NCI-H187 treated with DMSO at 0.1 percent for 48 hours (cell line): ENCODE results near the gene FAM227B.
"Not testable (repeated sequence)": the region's sequence is repeated elsewhere in the genome, so short reads cannot be mapped to it uniquely, and the experiment has no call there.

ENCODE experiments used
- DNase-seq: peaks from one replicate; lab custom pipeline; 2025; lab: John Stamatoyannopoulos, UW

Gene FAM227B

DNA sequence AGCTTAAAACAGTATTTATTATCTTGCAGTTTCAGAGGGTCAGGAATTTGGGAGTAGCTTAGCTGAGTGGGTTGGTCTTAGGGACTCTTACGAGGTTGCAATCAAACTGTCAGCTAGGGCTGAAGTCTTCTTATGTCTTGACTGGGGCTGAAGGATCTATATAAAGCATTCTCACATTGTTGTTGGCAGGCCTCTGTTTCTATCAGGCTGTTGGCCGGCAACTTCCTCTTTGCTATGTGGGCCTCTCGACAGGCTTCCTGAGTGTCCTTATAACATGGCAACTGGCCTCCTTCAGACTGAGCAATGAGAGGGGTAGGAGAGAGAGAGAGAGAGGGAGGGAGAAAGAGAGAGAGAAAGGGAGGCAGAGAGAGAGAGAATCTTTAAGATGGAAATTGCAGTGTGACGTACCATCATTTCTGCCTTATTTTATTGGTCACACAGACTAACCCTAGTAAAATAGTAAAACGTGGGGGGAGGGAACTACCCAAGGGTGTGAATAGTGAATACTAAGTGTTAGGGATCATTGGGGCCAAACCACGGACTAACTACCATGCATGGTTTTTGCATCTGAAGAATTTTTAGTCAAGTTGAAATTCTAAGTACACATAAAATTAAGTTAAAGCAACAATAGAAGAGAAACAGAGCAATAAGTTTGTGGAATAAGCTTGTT lies 181.5 kb downstream of the FAM227B start:
- DNase-seq = no peak

DNA sequence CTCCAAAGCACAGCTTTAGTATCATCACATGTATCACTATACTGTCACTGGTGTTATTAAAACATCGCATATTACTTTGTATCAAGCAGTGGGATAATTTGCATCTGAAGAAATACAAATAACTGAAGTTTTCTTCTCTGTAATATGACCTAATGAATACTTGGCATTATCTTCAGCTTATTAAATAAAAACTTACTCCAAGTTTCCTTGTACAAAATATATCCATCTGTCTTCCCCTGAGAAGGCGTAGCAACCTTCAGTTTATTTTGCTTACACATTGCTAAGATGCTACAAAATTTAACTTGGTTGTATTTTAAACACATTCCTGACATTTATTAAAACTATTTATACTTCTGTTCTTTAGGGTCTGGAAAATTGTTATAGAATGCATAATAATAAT lies 183.9 kb downstream of the FAM227B start:
- DNase-seq = no peak

DNA sequence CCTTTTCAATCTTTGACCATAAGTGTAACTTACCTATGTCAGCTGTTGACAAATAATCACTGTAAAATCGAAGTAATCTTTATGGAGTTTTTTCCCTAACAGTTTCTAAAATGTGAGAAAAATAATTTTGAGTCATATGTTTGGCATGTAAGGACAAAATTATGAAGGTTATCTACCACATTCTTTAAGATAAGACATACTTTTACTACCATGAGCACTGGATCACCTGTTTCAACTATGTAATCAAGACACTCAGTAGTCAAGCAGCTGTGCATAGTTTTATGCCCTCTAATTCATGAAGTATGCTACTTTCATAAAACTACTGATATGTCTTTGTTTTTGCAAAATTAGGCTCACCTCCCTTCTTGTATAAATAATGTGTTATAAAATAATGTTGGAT lies 185.4 kb downstream of the FAM227B start:
- DNase-seq = no peak

DNA sequence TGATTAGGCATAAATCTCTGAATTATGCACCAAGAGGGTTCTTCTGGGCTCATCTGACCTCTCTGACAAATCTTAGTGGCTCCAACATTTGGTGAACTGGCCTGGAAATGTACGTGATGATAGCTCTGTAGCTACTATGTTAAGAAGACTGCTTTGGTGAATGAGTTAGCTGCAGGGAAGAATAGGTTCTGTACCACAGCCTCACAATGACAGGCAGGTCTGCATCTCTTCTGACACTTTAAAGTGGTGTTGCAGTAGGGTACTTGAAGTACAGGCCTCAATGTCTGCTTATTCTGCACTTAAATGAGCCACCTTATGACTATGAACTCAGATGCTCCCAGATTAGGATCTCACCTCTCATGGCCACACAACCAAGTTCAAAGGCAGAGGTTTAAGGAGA lies 190.6 kb downstream of the FAM227B start:
- no peak for DNase-seq

DNA sequence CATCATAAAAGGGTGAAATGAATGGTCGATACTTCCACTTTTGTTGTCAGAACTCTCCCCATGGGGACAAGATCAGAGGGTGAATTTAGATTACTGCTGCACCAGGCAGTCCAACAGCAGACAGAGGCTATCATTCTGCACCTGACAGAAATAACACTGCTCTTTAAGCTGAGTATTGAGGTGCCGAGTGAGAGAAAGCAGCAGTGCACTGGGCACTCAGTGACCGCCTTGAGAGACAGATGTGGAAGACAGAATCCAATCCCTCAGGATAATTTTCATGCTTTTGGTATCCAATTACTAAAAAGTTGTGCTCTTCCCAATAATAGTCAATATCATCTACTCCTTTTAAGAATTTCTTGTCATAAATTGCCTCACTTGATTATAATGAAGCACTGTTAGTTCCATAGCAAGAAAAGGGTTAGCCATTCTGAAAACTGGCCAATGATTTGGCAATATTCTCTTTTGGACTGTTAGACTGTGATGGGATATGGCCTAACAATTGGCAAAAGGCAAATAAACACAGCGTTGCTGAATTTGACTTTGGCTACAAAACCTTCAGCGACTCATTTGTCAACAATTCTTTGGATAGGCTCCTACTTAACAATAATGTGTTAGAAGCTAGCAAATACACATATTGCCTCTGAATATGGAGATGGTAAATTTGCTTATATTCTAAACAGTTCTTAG lies 192.1 kb downstream of the FAM227B start:
- no peak for DNase-seq

DNA sequence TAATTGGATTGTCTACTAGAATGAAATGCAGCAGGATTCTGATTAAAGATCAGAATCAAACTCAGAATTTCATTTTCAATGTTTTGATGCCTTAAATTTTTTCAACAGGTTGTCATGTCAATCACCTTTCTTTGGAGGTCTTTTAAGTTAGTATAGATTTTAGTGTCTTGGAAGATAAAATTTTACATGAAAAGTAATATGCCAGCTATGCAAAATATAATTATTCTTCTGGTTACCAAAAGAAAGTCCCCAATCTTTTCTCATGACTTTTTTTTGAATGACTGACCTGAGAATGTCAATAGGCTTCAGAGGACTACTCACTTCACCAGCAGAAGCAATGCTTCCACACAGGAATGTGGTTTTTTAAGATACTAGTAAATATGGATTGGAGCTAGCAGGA lies 193.2 kb downstream of the FAM227B start:
- no peak for DNase-seq

DNA sequence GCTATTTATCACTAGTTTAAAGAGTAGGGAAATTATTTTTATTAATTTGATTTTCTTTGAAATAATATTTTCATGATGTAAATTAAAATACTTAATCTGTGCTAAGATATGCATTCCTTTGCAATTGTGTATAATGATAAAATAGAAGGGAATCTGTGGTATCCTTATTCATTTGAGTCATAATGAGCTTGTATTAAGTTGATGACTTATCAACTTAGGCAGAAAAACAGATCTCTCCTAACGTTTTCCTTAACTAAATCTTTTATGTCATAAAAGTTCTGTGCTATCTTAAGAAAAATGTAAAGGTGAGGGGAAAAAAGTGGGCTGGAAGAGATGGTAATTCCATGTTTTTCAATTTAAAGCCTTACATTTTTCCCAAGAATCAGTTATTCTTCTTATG lies 195.7 kb downstream of the FAM227B start:
- DNase-seq = no peak

DNA sequence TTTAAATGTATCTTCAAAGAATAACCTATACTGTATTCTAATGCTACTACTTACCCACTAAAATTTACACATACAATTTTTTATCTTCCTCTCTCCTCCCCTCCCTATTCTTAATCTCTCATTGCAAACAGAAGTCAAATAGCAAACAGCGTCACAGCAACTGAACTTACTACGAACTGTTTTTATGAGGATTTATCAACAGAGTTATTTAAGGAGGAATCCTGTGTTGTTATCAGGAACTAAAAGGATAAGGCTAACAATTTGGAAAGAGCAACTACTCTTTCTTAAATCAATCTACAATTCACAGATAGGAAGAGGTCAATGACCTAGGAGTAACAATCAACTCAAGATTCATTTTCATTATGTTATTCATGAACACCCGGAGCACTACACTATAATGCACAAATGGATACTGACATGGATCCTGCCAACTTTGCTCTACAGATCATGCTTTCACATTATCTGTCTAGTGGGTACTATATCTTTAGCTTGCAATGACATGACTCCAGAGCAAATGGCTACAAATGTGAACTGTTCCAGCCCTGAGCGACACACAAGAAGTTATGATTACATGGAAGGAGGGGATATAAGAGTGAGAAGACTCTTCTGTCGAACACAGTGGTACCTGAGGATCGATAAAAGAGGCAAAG lies 196.6 kb downstream of the FAM227B start:
- no peak for DNase-seq

DNA sequence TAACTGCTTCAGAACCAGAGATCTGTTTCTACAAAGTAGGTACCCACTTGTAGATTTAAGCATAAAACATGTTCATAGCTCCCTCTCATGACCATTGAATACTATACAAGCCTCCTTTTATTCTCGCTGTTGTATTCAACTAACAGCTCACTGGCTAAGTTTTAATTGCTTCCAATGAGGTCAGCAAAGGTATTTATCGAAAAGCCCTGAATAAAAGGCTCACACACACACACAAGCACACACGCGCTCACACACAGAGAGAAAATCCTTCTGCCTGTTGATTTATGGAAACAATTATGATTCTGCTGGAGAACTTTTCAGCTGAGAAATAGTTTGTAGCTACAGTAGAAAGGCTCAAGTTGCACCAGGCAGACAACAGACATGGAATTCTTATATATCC lies 197.6 kb downstream of the FAM227B start, which contains the start of gene FGF7:
Gene FGF7, plus strand, starts transcription at position 222 of the 400 bp plus-strand sequence. CDS start 1,056 bp downstream, outside the sequence.
- DNase-seq = no peak

DNA sequence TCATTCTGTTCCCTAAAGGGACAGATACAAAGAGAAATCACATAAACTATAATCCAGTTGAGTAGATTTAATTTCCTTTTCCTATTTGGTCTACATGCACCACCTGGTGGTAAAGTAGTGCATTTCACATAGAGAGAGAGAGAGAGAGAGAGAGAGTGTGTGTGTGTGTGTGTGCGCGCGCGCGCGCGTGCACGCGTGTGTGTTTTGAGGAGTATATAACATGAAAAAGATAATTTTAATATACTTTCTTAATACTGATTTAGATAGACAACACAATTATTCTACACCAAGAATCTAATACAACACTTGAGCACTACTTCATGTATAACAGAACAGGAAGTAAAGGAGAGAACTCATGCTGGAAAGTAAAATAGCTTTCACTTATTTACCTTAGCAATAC lies 198.6 kb downstream of the FAM227B start:
- no peak for DNase-seq

DNA sequence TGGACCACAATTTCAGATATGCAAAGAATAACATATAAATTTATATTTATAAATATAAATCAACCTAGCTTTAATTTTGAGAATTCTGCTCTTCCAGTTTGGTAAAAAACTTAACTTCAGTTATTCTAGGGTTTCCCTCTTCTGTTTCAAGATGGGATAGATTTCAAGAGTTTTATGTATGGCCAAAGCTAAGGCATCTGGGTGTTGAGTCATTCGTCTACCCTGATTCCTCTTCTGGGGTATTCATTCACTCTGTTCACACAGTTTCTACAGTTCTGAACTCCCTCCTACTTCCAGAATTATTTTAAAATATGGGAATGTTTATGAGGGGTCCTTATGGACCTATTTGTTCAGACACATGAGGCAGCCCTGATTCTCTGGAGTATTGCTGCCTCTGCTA lies 201.8 kb downstream of the FAM227B start:
- no peak for DNase-seq

DNA sequence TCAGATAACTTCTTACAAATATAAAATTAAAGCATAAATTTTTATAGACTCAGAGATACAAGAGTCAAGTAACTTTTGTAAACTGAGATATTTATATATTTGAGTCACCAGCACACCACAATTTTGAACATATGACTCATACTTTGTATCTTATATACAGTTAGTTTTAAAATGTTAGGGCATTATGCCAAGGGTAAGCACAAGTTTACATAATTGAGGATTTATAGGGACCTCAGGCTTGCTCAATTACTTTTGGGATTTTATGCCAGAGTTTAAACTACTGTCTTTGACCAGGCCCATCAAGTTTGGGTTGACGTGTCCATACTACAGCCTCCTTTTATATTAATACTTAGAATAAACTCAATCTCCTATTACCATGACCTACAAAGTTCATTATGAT lies 205.0 kb downstream of the FAM227B start:
- no peak for DNase-seq

DNA sequence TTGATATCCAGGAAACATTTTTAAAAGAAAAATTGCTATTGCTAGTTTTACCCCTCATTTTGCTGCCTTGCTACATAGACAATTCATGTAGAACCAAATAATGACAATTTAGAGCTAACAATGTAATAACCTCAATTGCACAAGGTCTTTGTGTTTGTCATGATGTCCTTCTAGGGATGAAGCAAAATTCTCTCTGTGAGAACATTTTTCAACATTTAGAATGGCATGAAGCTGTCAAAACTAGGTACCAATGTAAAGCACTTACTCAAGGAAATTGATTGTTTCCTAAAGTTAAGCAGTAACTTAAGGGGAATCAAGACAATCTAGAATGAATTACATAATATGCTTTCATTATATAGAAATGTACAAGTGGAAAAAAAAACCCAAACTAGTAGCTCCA lies 205.5 kb downstream of the FAM227B start:
- no peak for DNase-seq

DNA sequence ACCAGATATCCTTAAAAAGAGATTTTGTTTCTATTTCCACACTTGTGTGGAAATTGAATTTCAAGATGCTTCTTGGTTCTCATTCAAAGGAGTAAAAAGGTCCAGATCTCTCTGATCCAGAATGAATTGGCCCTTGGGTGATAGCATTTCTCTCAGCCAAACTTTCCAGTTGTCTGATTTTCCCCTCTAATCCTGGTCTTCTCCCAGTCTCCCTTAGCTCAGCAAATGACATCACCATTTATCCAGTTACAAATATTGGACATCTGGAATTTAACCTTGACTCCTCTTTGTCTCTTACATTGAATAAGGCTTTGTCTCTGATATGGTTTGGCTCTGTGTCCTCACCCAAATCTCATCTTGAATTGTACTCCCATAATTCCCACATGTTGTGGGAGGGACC lies 207.8 kb downstream of the FAM227B start:
- DNase-seq = no peak

DNA sequence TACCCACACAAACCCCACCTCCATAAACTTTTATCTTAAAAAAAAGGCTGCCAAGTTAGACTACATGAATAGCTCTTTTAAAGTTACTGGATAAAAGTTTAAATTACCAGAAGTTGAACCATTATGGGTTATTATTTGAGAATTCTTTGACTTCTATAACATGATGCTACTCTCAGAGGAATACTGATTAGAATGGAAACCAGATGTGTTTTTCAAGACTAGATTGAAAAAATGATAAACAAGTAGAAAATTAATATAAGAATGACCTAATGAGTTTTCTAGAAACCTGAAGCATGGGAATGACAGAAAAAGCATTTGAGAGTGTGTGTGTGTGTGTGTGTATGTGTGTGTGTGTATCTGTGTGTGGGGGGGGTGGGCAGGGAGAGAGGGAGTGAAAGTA lies 210.0 kb downstream of the FAM227B start:
- DNase-seq = no peak

DNA sequence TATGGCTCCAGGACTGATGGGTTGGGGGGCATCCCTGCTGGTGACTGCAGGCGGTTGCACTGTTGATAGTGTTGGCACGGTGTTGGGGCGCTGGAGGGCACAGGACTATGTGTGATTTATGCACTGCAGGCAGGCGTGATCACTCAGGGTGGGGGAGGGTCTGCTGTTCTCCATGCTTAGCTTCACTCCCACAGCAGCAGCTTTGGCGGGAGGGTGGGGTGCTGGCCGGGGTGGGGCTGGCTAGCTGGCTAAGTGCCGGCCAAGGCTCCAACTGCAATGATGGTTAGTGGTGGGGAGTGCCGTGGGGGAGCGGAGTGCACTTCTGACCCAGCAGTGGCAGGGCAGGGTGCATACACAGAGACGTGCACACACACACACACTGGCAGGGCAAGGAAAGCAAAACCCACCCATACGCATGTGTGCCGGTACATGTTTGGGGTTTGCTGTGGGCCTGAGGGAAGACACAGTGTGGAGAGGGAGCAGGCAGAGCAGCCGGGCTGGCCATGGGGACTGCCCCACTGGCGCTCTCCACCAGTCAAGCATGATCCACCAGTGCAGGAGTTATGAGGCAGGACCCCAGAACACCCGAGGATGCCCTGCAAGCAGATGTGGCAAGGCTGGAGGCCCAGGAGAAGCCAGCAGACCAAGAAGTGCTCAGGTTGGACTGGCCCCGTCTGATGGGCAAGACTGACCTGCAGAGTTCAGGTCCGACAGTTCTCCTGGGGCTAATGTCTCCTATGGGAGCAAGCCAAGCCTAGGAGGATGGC lies 214.1 kb downstream of the FAM227B start:
- no peak for DNase-seq

DNA sequence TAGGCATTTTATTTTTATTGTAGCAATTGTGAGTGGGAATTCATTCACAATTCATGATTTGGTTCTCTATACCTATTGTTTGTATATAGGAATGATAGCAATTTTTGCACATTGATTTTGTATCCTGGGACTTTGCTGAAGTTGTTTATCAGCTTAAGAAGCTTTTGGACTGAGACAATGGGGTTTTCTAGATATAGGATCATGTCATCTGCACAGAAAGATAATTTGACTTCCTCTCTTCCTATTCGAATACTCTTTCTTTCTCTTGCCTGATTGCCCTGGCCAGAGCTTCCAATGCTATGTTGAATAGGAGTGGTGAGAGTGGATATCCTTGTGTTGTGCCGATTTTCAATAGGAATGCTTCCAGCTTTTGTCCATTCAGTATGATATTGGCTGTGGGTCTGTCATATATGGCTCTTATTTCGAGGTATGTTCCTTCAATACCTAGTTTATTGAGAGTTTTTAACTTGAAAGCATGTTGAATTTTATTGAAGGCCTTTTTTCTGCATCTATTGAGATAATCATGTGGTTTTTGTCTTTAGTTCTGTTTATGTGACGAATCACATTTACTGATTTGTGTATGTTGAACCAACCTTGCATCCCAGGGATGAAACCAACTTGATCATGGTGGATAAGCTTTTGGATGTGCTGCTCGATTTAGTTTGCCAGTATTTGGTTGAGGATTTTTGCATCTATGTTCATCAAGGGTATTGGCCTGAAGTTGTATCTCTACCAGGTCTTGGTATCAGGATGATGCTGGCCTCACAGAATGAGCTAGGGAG lies 217.9 kb downstream of the FAM227B start:
- DNase-seq = not testable (repeated sequence)

DNA sequence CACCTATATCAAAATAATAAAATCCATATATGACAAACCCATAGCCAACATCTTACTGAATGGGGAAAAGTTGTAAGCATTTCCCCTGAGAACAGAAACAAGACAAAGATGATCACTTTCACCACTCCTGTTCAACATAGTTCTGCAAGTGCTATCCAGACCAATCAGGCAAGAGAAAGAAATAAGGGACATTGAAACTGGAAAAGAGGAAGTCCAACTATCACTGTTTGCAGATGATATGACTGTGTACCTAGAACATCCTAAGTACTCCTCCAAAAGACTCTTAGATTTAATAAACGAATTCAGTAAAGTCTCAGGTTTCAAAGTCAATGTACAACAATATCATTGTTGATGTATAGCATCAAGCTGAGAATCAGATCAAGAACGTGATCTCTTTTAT lies 233.1 kb downstream of the FAM227B start:
- no peak for DNase-seq

DNA sequence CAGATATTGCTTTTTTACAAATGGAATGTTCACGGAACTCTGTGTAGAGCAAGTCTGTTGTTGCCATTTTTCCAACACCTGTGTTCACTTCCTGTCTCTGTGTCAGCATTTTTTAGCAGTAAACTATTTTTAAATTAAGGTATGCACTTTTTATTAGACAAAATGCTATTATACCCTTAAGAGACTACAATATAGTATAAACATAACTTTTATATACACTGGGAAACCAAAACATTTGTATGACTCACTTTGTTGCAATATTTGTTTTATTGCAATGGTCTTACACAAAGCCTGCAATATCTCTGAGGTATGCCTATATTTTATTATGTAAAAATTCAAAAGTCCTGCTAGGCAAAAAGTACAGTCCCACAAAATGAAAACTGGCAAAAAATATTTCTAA lies 237.4 kb downstream of the FAM227B start:
- no peak for DNase-seq

DNA sequence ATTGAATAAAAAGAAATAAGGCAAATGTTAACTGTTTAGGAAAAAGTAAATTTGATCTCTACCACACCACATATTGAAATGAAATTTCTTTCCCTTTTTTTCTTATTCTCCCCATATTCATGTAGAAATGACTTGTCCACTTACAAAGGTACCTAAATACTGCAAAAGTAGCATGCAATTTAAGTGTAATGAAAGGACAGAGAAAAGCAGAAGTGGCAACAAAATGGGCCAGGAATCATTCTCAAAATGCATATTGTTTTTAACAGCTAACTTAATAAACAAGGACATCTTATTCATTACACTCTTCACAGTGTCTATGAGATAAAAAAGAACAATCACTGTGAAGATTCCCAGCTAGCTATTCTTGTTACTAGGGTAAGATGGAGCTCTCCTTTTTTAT lies 238.2 kb downstream of the FAM227B start:
- DNase-seq = no peak

DNA sequence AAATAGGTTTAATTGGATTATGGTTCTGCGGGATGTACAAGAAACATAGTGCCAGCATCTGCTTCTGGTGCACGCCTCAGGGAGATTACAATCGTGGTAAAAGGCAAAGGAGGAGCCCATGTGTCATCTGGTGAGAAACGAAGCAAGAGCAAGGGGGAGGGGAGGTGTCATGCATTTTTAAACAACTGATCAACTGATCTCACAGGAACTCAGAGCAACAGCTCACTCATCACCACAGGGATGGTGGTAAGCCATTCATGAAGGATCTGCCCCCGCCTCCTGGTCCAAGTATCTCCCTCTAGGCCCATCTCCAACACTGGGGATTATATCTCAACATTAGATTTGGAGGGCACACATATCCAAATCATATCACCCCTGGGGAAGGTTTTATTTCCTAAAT lies 239.7 kb downstream of the FAM227B start:
- no peak for DNase-seq

DNA sequence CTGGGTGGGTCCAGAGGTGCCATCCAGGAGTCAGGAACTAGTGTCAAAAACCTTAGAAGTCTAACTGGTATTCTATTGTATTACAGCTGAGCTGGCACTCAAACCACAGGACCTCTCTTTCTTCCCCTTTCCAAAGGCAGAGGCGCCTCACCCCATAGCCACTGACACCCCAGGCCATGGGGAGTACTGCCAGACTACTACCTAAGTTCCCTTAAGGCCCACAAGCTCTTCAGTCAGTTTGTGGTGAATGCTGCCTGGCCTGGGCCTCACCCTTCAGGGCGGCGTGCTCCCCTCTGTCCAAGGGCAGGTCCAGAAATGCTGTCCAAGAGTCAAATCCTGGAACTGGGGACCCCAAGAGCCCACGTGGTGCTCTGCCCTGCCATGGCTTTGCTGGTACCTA lies 240.6 kb downstream of the FAM227B start:
- DNase-seq = no peak
